CD4-positive, alpha-beta T cell treated with Interleukin-2 at 100 ng/mL for 4 hours (primary cell): ENCODE data around the gene ALG12.

ENCODE experiments used
- DNase-seq: peaks from one replicate; pipeline ENCODE4 v3.0.0-alpha.2; 2020; ENCODE audit warnings: low spot score

ALG12 gene

GRCh38 chr22:49929994-49930575 is 11.8 kb upstream of the ALG12 start:
- DNase-seq: no peak

- DNase-seq: peak; percentile 74
Observed at GRCh38 chr22:49929211-49929979, 11.2 kb upstream of the ALG12 start.

- DNase-seq: no peak
Observed at GRCh38 chr22:49928555-49929210, 10.4 kb upstream of the ALG12 start.

- no peak for DNase-seq
Observed at GRCh38 chr22:49928185-49928495, 9.9 kb upstream of the ALG12 start.

- no peak for DNase-seq
Observed at GRCh38 chr22:49927483-49928184, 9.4 kb upstream of the ALG12 start.

- DNase-seq: no peak
Observed at GRCh38 chr22:49926916-49927315, 8.7 kb upstream of the ALG12 start.

- DNase-seq: peak; percentile 79
Observed at GRCh38 chr22:49925525-49926128, 7.4 kb upstream of the ALG12 start.

- DNase-seq: no peak
Observed at GRCh38 chr22:49924113-49924833, 6.0 kb upstream of the ALG12 start.

- no peak for DNase-seq
Observed at GRCh38 chr22:49923445-49923844, 5.2 kb upstream of the ALG12 start.

- no peak for DNase-seq
Observed at GRCh38 chr22:49922926-49923325, 4.7 kb upstream of the ALG12 start.

GRCh38 chr22:49922484-49922883 is 4.2 kb upstream of the ALG12 start:
- no peak for DNase-seq

- no peak for DNase-seq
Observed at GRCh38 chr22:49921508-49922278, 3.5 kb upstream of the ALG12 start.

- DNase-seq: no peak
Observed at GRCh38 chr22:49920859-49921258, 2.6 kb upstream of the ALG12 start.

GRCh38 chr22:49918911-49919881 is 958 bp upstream of the ALG12 start:
- DNase-seq: no peak

- DNase-seq: no peak
Observed at GRCh38 chr22:49916831-49917230, 1.4 kb downstream of the ALG12 start.

GRCh38 chr22:49915610-49916009 is 2.6 kb downstream of the ALG12 start:
- DNase-seq: no peak

- no peak for DNase-seq
Observed at GRCh38 chr22:49914256-49914655, 4.0 kb downstream of the ALG12 start.

GRCh38 chr22:49913446-49913845 is 4.8 kb downstream of the ALG12 start:
- DNase-seq: no peak

- DNase-seq: no peak
Observed at GRCh38 chr22:49913026-49913425, 5.2 kb downstream of the ALG12 start.
